Osteocyte (in vitro differentiated cells): Measurements from ENCODE around the gene MYZAP. TPM values are rescaled to one million over a fixed set of nuclear protein-coding genes. Genes with fewer than 3 reads are reported as not detected.

Experiments
- DNase-seq: peaks from one replicate; pipeline ENCODE4 v3.0.0; 2021; ENCODE audit warnings: mixed read lengths; ENCODE audit not compliant: unreplicated experiment; ENCODE audit errors: extremely low spot score
- H3K27ac Mint-ChIP-seq: one replicate; pipeline ENCODE4 v1.8.0; 2021; ENCODE audit warnings: mild to moderate bottlenecking, mixed read lengths; ENCODE audit not compliant: unreplicated experiment
- H3K27me3 Mint-ChIP-seq: one replicate; pipeline ENCODE4 v1.8.0; 2021; ENCODE audit warnings: mixed read lengths; ENCODE audit not compliant: unreplicated experiment
- H3K36me3 Mint-ChIP-seq: one replicate; pipeline ENCODE4 v1.8.0; 2021; ENCODE audit warnings: mixed read lengths; ENCODE audit not compliant: unreplicated experiment
- H3K4me1 Mint-ChIP-seq: one replicate; pipeline ENCODE4 v1.8.0; 2021; ENCODE audit warnings: mixed read lengths; ENCODE audit not compliant: unreplicated experiment
- H3K4me3 Mint-ChIP-seq: one replicate; pipeline ENCODE4 v1.8.0; 2021; ENCODE audit warnings: mild to moderate bottlenecking, moderate library complexity, mixed read lengths; ENCODE audit not compliant: unreplicated experiment
- H3K9me3 Mint-ChIP-seq: one replicate; pipeline ENCODE4 v1.8.0; 2021; ENCODE audit warnings: mixed read lengths; ENCODE audit not compliant: unreplicated experiment
- total RNA-seq: library from RNA; stranded (reverse); gene quantifications from 2 replicates; pipeline ENCODE4 v1.2.1, GENCODE V29; 2021
- TF ChIP-seq, protein P1 (sequence below): fragments of 200-600 bp; sonication (generic); IDR thresholded peaks from 2 replicates; pipeline ENCODE4 v1.5.0; 2021; ENCODE audit warnings: antibody characterized with exemption, mild to moderate bottlenecking, moderate library complexity

MYZAP gene
- total RNA-seq, 1 donor from 2014 or later, result 1.4 TPM

- peaks cover 34% of the 10 kb centered on the region for H3K4me1 Mint-ChIP-seq
- H3K27me3 Mint-ChIP-seq, result no peaks in the 10 kb centered on the region
- H3K4me3 Mint-ChIP-seq, result no peak overlapping the region
- TF ChIP-seq, protein P1, sequence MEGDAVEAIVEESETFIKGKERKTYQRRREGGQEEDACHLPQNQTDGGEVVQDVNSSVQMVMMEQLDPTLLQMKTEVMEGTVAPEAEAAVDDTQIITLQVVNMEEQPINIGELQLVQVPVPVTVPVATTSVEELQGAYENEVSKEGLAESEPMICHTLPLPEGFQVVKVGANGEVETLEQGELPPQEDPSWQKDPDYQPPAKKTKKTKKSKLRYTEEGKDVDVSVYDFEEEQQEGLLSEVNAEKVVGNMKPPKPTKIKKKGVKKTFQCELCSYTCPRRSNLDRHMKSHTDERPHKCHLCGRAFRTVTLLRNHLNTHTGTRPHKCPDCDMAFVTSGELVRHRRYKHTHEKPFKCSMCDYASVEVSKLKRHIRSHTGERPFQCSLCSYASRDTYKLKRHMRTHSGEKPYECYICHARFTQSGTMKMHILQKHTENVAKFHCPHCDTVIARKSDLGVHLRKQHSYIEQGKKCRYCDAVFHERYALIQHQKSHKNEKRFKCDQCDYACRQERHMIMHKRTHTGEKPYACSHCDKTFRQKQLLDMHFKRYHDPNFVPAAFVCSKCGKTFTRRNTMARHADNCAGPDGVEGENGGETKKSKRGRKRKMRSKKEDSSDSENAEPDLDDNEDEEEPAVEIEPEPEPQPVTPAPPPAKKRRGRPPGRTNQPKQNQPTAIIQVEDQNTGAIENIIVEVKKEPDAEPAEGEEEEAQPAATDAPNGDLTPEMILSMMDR, result no peak
- no peak for DNase-seq
- no peaks in the 10 kb centered on the region for H3K9me3 Mint-ChIP-seq
- H3K36me3 Mint-ChIP-seq, result no peaks in the 10 kb centered on the region
- H3K27ac Mint-ChIP-seq, result no peak overlapping the region
These were observed 139.2 kb downstream of the MYZAP start for GRCh38 chr15:57730876-57731275.

GRCh38 chr15:57731530-57732103 is 139.9 kb downstream of the MYZAP start:
- TF ChIP-seq, protein P1, result no peak
- no peak overlapping the region for H3K4me3 Mint-ChIP-seq
- H3K27ac Mint-ChIP-seq, result no peak overlapping the region
- H3K27me3 Mint-ChIP-seq, result no peaks in the 10 kb centered on the region
- peaks cover 31% of the 10 kb centered on the region for H3K4me1 Mint-ChIP-seq
- no peak for DNase-seq
- H3K36me3 Mint-ChIP-seq, result no peaks in the 10 kb centered on the region
- H3K9me3 Mint-ChIP-seq, result peaks cover under 1% of the 10 kb centered on the region

GRCh38 chr15:57732526-57733331 is 141.0 kb downstream of the MYZAP start:
- Mint-ChIP-seq H3K9me3 (peaks cover 6% of the 10 kb centered on the region), H3K4me1 (peaks cover 21% of the 10 kb centered on the region), H3K36me3 (no peaks in the 10 kb centered on the region), H3K27me3 (no peaks in the 10 kb centered on the region), H3K27ac (no peak overlapping the region), H3K4me3 (no peak overlapping the region)
- TF ChIP-seq, protein P1, result peak; percentile 90
- no peak for DNase-seq

- Mint-ChIP-seq H3K36me3 (no peaks in the 10 kb centered on the region), H3K4me1 (peaks cover 21% of the 10 kb centered on the region), H3K27ac (no peak overlapping the region), H3K4me3 (no peak overlapping the region), H3K27me3 (no peaks in the 10 kb centered on the region), H3K9me3 (peaks cover 6% of the 10 kb centered on the region)
- no peak for DNase-seq
- TF ChIP-seq, protein P1, result no peak
These were observed 143.2 kb downstream of the MYZAP start for GRCh38 chr15:57734860-57735259.

Other genes with a start within 250 kb of the MYZAP start
- 5.5 and 6.2 TPM in 2 replicates for gene CGNL1, start 215.4 kb upstream of the MYZAP start, total RNA-seq
- 83.9 and 89.5 TPM in 2 replicates for gene POLR2M, start 114.8 kb downstream of the MYZAP start, total RNA-seq